ENCODE data around the gene DDB1. TPM values are rescaled to one million over a fixed set of nuclear protein-coding genes. Genes with fewer than 3 reads are reported as not detected.

DDB1 gene
- total and polyA plus RNA-seq, 3 experiments from 2014 or later = 120 to 307 (median 302) TPM

DNA sequence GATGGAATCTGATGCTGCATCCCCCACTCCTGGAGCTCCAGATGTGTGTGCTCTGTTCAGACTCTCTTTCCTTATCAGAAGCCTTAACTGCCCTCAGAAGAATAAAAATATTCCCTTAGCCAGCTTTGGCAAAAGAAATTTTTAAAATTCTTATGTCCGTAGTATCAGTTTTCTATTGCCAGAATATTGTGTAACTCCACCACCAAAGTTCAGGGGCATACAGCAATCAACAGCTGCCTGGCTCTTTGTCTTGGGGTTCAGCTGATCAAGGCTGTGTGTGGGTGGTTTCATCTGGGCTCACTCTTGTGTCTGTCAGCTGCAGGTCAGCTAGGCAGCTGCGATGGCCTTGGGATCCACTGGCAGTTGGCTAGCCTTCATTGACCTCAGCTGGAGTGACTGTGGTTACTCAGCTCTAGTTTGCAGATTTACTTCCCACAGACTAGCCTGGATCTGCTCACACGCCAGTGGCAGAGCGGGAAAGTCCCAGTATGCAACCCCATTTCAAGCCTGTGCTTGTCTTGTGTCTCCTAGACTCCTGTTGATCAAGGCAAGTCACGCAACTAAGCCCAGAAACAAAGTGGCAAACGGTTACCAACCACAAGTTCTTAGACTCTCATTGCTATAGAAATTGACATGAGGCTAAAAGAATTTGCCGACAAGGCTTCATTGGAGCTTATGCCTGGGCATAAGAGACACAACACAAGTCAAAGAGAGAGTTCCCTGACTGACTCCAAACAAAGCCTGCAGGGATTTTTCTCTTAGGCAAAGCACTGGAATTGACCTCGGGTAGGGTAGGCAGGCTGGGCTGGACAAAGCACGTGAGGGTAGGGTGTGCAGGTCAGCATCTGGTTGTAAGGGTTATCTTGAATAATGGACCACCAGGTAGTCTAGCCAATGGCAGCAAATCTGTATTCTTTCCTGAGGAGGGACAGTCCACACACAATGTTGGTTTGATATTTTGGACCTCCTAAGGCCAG is 36.8 kb upstream of the DDB1 start:
- H3K27ac ChIP-seq (ENCODE audit: low read depth, low read length) = no peak overlapping the region
- Mint-ChIP-seq H3K36me3 (peaks cover 0 to 61% (median 7%) of the 10 kb centered on the region in 3 donors), H3K27me3 (no peaks in the 10 kb centered on the region), H3K4me3 (no peak overlapping the region), H3K27ac (no peak overlapping the region), H3K4me1 (no peaks in the 10 kb centered on the region), H3K9me3 (no peaks in the 10 kb centered on the region)
- H3K36me3 ChIP-seq (ENCODE audit: insufficient read depth, low read length) = peaks cover 35% of the 10 kb centered on the region
- H3K27me3 ChIP-seq (ENCODE audit: insufficient read depth, low read length, poor library complexity, severe bottlenecking) = no peaks in the 10 kb centered on the region
- DNase-seq = no peak
- ChIA-PET POLR2A (no interaction called here), CTCF (interaction anchor here (1.3 to 5.3 kb wide), 3 partner anchors 16 to 33 kb away, joined by 5 to 20 read pairs (median 7); no protein-coding TSS in a partner anchor)
- H3K4me3 ChIP-seq (ENCODE audit: low read length) = no peak overlapping the region
- no peaks in the 10 kb centered on the region for H3K9me3 ChIP-seq (ENCODE audit: low read length)
- H3K4me1 ChIP-seq (ENCODE audit: insufficient read depth, low read length) = no peaks in the 10 kb centered on the region

- H3K36me3 Mint-ChIP-seq = peaks cover 0 to 70% (median 7%) of the 10 kb centered on the region in 3 donors
- H3K27ac ChIP-seq (ENCODE audit: low read depth, low read length) = no peak overlapping the region
- H3K4me3 Mint-ChIP-seq = no peak overlapping the region
- H3K4me3 ChIP-seq (ENCODE audit: low read length) = no peak overlapping the region
- H3K27ac Mint-ChIP-seq = peak overlapping the region in 1 of 8 donors; percentile 55
- DNase-seq = no peak
- peaks cover 3 to 4% (median 4%) of the 10 kb centered on the region in 3 donors for H3K4me1 Mint-ChIP-seq
- ChIA-PET CTCF (interaction anchor here (1.3 to 2.3 kb wide), 2 partner anchors 17 to 32 kb away, joined by 5 to 7 read pairs; no protein-coding TSS in a partner anchor), POLR2A (no interaction called here)
- H3K27me3 Mint-ChIP-seq = no peaks in the 10 kb centered on the region
- no peaks in the 10 kb centered on the region for H3K27me3 ChIP-seq (ENCODE audit: insufficient read depth, low read length, poor library complexity, severe bottlenecking)
- peaks cover 3% of the 10 kb centered on the region for H3K4me1 ChIP-seq (ENCODE audit: insufficient read depth, low read length)
- no peaks in the 10 kb centered on the region for H3K9me3 Mint-ChIP-seq
- no peaks in the 10 kb centered on the region for H3K9me3 ChIP-seq (ENCODE audit: low read length)
- peaks cover 40% of the 10 kb centered on the region for H3K36me3 ChIP-seq (ENCODE audit: insufficient read depth, low read length)
Measured at GRCh38 chr11:61368646-61369045, 35.7 kb upstream of the DDB1 start.

DNA sequence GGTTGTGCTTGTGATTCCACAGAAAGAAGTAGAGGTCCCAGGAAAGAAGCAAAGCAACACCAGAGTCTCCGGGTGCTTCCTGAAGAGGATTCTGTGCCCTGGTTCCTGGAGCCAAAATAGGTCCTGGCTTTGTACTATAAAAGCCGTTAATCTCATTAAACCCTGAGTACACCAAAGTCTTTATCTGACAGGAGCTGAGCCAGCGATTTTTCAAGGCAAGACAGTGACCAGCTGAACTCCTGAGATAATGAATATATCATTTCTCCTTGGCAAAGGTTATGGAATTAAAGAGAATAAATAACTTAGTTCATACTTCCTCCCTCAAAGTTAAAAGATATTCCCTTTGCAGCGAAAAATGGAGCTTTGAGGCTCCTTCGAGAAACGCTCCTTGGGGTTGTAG is 34.5 kb upstream of the DDB1 start:
- peaks cover 14% of the 10 kb centered on the region for H3K4me1 ChIP-seq (ENCODE audit: insufficient read depth, low read length)
- Mint-ChIP-seq H3K9me3 (no peaks in the 10 kb centered on the region), H3K27ac (no peak overlapping the region), H3K4me1 (peaks cover 14 to 16% (median 15%) of the 10 kb centered on the region in 3 donors), H3K27me3 (no peaks in the 10 kb centered on the region), H3K4me3 (no peak overlapping the region), H3K36me3 (peaks cover 0 to 73% (median 9%) of the 10 kb centered on the region in 3 donors)
- CTCF ChIA-PET = interaction anchor here (0.7 to 2.5 kb wide), 2 partner anchors 26 to 31 kb away, joined by 3 to 15 read pairs; no protein-coding TSS in a partner anchor
- H3K27ac ChIP-seq (ENCODE audit: low read depth, low read length) = peak overlapping the region; percentile 6
- POLR2A ChIA-PET = no interaction called here
- H3K4me3 ChIP-seq (ENCODE audit: low read length) = no peak overlapping the region
- DNase-seq = no peak
- H3K36me3 ChIP-seq (ENCODE audit: insufficient read depth, low read length) = peaks cover 40% of the 10 kb centered on the region
- no peaks in the 10 kb centered on the region for H3K9me3 ChIP-seq (ENCODE audit: low read length)
- no peaks in the 10 kb centered on the region for H3K27me3 ChIP-seq (ENCODE audit: insufficient read depth, low read length, poor library complexity, severe bottlenecking)

- DNase-seq = no peak
- peaks cover 34% of the 10 kb centered on the region for H3K36me3 ChIP-seq (ENCODE audit: insufficient read depth, low read length)
- no peak overlapping the region for H3K27ac ChIP-seq (ENCODE audit: low read depth, low read length)
- H3K9me3 ChIP-seq (ENCODE audit: low read length) = no peaks in the 10 kb centered on the region
- no peaks in the 10 kb centered on the region for H3K27me3 ChIP-seq (ENCODE audit: insufficient read depth, low read length, poor library complexity, severe bottlenecking)
- Mint-ChIP-seq H3K4me3 (peak overlapping the region in 6 of 7 donors; percentile 96 to 99 (median 96)), H3K27ac (peak overlapping the region in 6 of 8 donors; percentile 54 to 99 (median 94)), H3K4me1 (peaks cover 27 to 40% (median 34%) of the 10 kb centered on the region in 3 donors), H3K27me3 (no peaks in the 10 kb centered on the region), H3K9me3 (no peaks in the 10 kb centered on the region), H3K36me3 (peaks cover 0 to 64% (median 8%) of the 10 kb centered on the region in 3 donors)
- H3K4me3 ChIP-seq (ENCODE audit: low read length) = no peak overlapping the region
- ChIA-PET POLR2A (no interaction called here), CTCF (interaction anchor here (1.0 to 5.7 kb wide), 4 partner anchors 10 to 29 kb away, joined by 3 to 78 read pairs (median 22); partner anchors contain the start of genes DDB1, TKFC and TMEM216)
- peaks cover 29% of the 10 kb centered on the region for H3K4me1 ChIP-seq (ENCODE audit: insufficient read depth, low read length)
Measured at GRCh38 chr11:61364012-61364675, 31.2 kb upstream of the DDB1 start.

- H3K27ac ChIP-seq (ENCODE audit: low read depth, low read length) = peak overlapping the region; percentile 88
- POLR2A ChIA-PET = interaction anchor here (0.7 to 3.7 kb wide), 7 partner anchors 20 to 605 kb away, joined by 3 to 42 read pairs (median 8); partner anchors contain the start of genes CPSF7, DDB1, SDHAF2 and TKFC
- peaks cover 29% of the 10 kb centered on the region for H3K4me1 ChIP-seq (ENCODE audit: insufficient read depth, low read length)
Measured at GRCh38 chr11:61362542-61362875, 29.6 kb upstream of the DDB1 start.

DNA sequence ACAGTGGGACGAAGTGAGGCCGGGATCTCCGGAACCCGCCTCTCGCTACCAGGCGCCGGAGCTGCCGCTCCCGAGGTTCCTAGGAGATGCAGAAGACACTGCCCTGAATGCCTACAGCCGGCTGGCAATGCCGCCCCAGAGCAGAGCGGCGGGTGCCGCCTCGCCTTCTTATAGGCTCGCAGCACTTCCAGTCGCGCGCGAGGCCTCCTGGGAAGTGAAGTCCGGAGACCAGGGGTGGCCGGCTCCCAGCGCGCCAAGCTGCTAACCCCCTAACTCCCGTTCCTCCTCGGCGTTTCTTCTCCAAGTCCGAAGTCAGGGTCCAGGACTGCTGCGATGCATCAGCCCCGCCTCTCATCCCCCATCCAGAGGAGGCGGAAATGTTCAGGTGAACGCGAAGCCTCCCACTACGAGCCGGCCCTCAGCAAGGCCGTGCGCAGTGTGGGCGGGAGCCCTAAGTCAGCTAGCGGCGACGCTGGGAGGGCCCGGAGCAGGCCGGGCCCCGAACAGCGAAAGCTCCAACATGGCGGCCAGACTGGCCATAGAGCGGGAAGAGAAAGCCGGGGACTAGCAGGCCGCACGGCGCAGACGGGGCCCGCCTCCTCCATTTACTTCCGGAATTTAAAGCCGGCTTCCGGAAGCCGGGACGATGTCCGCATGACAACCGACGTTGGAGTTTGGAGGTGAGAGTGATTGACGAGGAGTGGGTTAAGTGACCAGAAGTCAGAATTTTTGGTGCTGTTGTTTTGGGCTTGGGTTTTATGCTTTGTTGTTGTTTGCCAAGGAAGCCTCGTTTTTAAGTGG is 29.0 kb upstream of the DDB1 start, which contains the start of the genes CYB561A3 and TMEM138:
TSS of gene CYB561A3 (minus strand) at position 142 of the 801 bp plus-strand sequence. CDS start 5,169 bp downstream, outside the sequence.
TSS of gene TMEM138 (plus strand) at position 634 of the 801 bp plus-strand sequence. CDS start 2,017 bp downstream, outside the sequence.
- ChIA-PET POLR2A (interaction anchor here (0.6 to 3.7 kb wide), 9 partner anchors 21 to 1703 kb away, joined by 3 to 42 read pairs (median 7); partner anchors contain the start of genes CPSF7, DDB1, SDHAF2 and TKFC), CTCF (interaction anchor here (1.2 to 5.7 kb wide), 4 partner anchors 24 to 68 kb away, joined by 4 to 78 read pairs (median 22); partner anchors contain the start of genes CPSF7, DDB1, SDHAF2 and TKFC)
- peaks cover 29 to 44% (median 39%) of the 10 kb centered on the region in 3 donors for H3K4me1 Mint-ChIP-seq
- H3K4me3 Mint-ChIP-seq = peak within 1 kb of the TSS; percentile 95 to 99 (median 96)
- DNase-seq = peak; percentile 79 to 92 (median 84)
- Histone ChIP-seq H3K4me1 (ENCODE audit: insufficient read depth, low read length) (peaks cover 29% of the 10 kb centered on the region), H3K9me3 (ENCODE audit: low read length) (no peaks in the 10 kb centered on the region), H3K4me3 (ENCODE audit: low read length) (peak within 1 kb of the TSS; percentile 91), H3K36me3 (ENCODE audit: insufficient read depth, low read length) (peaks cover 17% of the 10 kb centered on the region), H3K27ac (ENCODE audit: low read depth, low read length) (peak within 1 kb of the TSS; percentile 88), H3K27me3 (ENCODE audit: insufficient read depth, low read length, poor library complexity, severe bottlenecking) (no peaks in the 10 kb centered on the region)
- no peaks in the 10 kb centered on the region for H3K27me3 Mint-ChIP-seq
- H3K36me3 Mint-ChIP-seq = peaks cover 0 to 44% (median 2%) of the 10 kb centered on the region in 3 donors
- peak within 1 kb of the TSS; percentile 91 to 100 (median 98) for H3K27ac Mint-ChIP-seq
- no peaks in the 10 kb centered on the region for H3K9me3 Mint-ChIP-seq

More at GRCh38 chr11:61362542-61362875, 29.6 kb upstream of the DDB1 start:
- H3K27ac Mint-ChIP-seq = peak overlapping the region; percentile 91 to 100 (median 98)
- H3K36me3 Mint-ChIP-seq = peaks cover 0 to 49% (median 2%) of the 10 kb centered on the region in 3 donors
- peak in 4 of 5 donors; percentile 5 to 61 (median 26) for DNase-seq
- CTCF ChIA-PET = interaction anchor here (1.2 to 5.7 kb wide), 4 partner anchors 23 to 67 kb away, joined by 4 to 78 read pairs (median 22); partner anchors contain the start of genes CPSF7, DDB1, SDHAF2 and TKFC
- Histone ChIP-seq H3K9me3 (ENCODE audit: low read length) (no peaks in the 10 kb centered on the region), H3K4me3 (ENCODE audit: low read length) (peak overlapping the region; percentile 91), H3K27me3 (ENCODE audit: insufficient read depth, low read length, poor library complexity, severe bottlenecking) (no peaks in the 10 kb centered on the region), H3K36me3 (ENCODE audit: insufficient read depth, low read length) (peaks cover 21% of the 10 kb centered on the region)
- peaks cover 29 to 44% (median 38%) of the 10 kb centered on the region in 3 donors for H3K4me1 Mint-ChIP-seq
- peak overlapping the region; percentile 95 to 99 (median 96) for H3K4me3 Mint-ChIP-seq
- H3K27me3 Mint-ChIP-seq = no peaks in the 10 kb centered on the region
- H3K9me3 Mint-ChIP-seq = no peaks in the 10 kb centered on the region
